NOMO-1 treated with dmso at 0.1 percent for 144 hours (cell line): ENCODE data around the gene NAGA.
A peak's percentile ranks its signal among the peaks of the same experiment; 100 is the strongest.
"Not testable (repeated sequence)": the region's sequence is repeated elsewhere in the genome, so short reads cannot be mapped to it uniquely, and the experiment has no call there.

Source experiments
- DNase-seq: peaks from one replicate; lab custom pipeline; 2025; ENCODE audit not compliant: unreplicated experiment; lab: John Stamatoyannopoulos, UW

NAGA gene

DNA sequence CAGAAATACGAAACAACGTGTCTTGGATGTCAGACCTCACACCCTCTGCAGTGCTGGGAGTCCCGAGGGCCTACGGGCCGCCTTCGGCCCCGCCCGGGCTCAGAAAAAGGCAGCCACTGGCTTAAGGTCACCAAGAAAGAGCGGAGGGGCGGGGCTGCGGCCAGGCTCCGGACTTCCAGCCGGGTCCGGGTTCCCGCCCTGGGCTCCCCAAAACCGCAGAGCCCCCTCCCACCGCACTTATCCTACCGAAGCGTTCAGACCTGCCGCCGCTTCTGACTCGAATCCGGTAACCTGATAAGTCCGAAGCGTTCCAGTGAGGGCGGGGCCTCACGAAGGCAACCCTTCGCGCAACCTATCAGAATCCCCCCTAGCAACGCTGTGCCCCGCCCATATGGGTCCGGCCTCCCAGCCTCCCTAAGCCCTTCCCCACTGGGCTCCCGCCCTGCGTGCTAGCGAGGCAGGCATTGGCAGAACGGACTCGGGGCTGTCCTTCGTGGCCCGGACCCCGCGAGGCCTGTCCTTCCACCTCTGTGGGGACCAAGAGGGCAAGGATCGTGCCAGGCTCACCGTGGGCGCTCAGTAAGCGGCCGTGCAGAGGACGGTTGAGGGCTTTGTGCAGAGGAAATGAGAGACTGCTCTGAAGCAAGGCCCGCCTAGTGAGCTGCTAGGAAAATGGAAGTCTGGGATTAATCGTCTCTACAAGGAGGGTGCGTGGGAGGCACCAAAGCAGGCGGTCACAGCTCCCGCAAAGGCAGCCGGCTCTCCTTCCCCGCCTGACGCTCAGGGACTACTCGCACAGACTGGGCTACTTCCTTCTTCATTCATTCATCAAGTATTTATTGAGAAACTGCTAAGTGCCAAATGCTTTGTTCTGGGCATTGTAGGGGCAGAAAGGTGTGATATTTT, at the start of gene NAGA:
TSS of gene NAGA (minus strand) at position 296 of the 906 bp plus-strand sequence. CDS start 515 bp downstream, outside the sequence.
- peak; percentile 97 for DNase-seq

DNA sequence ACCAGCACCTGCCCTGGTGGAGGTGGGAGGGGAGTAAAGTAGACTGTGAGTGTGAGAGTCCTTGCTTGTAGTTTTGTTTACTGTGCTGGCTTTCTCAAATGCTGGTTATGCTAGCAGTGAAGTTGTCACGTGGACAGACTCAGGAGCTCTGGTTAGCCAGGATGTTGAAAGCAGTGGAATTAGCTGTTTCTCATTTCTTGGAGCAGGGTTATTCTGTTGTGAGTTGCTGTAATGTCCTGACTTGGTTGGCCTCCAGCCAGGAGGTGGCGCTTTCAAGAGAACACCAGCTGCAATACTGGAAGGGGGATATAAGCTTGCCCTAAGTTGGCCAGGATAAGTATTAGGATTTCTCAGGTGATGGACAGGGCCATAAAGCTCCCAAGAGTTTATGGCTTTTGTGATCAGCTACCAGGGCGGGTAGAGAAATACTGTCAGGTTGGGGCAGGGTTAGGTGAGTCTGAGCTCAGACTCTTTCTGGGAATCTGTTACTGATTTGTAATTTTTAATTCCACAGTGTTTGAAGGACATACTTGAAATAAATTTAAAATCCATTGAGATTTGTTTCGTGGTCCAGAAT, 46.3 kb upstream of the NAGA start:
- DNase-seq = no peak

DNA sequence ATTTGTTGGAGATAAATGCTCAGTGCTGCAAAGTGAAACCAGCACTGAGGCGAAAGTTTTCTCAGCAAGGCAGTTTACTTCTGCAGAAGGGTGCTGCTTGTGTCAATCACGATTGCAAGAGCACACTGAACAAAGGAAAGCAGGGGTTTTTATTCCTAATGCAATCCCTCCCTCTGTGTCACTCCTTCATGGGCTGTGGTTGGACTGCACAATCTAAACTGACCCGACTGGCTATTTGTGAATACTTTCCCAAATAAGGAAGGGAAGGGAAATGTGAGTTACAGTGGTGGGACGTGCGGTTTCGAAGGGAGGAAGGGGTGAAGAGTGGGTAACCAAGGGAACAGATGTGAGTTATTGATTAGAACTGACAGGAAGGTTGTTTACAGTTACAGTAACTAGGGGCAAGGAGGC, 44.8 kb upstream of the NAGA start:
- not testable (repeated sequence) for DNase-seq

DNA sequence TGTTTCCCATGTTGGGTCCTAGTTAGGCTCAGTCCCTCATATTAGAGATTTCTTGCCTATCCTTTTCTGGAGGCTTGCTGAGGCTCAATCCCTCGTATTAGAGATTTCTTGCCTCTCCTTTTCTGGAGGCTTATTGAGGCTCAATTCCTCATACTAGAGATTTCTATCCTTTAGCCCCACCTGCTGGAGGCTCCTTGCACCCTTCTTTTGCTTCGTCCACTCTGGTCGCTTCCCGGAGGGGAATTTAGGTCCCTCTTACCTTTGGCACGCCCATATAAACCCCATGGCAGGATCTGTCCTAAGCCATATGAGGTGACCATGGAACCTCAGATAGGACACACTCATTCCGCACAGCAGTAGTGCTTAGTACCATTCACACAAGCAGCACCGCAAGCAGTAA, 44.1 kb upstream of the NAGA start:
- DNase-seq = no peak

DNA sequence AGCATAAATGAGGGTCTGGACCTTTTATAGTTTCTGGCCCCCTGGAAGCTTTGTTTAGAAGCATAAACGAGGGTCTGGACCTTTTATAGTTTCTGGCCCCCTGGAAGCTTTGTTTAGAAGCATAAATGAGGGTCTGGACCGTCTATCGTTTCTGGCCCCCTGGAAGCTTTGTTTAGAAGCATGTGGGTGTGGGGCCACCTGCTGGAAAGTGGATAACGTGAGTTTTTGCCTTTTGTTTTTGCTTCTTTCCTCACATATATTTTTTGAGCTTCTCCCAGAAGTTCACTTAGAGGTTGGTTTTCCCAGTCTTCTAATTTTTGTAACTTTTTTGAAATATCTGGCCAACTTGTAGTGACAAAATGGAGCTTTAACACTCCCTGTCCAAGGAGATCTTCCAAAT, 42.2 kb upstream of the NAGA start:
- not testable (repeated sequence) for DNase-seq

DNA sequence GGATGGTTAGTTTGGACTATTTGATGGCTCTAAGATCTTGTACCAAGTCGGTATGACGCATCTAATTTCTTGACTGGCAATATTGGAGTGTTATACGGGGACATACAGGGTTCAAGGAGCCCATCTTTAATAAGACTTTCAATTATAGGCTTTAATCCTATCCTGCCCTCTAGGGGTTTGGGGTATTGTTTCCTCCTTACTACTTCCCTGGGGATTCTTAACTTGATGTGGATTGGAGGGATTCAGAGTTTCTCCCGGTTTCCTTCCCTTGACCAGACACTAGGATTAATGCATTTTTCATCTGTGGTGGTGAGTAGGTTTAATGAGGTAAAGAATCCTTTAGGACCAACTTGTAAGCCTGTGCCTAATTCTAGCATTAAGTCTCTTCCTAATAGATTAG, 41.2 kb upstream of the NAGA start:
- no peak for DNase-seq

DNA sequence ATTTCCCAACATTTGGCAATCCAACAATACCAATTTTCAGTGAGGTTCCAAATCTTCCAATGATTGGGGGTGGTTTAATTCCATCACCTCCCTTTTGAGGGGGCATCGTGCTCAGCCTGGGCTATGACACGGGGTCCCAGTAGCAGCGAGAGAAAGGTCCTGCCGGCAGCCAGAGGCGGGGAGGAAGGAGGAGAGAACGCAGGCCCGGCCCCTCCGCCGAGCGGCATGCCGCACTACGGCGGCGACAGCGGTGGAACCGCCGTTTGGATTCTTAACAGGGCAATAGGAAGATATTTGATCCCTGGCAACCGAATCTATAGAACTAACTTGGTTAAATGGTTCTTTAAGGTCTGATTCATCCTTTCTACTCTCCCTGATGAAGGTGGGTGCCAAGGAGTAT, 38.2 kb upstream of the NAGA start:
- DNase-seq = no peak

DNA sequence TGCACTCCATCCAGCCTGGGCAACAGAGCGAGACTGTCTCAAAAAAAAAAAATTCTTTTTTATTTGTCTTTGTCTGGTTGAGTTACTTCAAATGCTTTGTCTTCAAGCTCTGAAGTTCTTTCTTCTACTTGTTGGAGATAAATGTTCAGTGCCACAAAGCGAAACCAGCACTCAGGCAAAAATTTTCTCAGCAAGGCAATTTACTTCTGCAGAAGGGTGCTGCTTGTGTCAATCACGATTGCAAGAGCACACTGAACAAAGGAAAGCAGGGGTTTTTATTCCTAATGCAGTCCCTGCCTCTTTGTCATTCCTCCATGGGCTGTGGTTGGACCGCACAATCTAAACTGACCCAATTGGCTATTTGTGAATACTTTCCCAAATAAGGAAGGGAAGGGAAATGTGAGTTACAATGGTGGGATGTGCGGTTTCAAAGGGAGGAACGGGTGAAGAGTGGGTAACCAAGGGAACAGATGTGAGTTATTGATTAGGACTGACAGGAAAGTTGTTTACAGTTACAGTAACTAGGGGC, 33.8 kb upstream of the NAGA start:
- not testable (repeated sequence) for DNase-seq

DNA sequence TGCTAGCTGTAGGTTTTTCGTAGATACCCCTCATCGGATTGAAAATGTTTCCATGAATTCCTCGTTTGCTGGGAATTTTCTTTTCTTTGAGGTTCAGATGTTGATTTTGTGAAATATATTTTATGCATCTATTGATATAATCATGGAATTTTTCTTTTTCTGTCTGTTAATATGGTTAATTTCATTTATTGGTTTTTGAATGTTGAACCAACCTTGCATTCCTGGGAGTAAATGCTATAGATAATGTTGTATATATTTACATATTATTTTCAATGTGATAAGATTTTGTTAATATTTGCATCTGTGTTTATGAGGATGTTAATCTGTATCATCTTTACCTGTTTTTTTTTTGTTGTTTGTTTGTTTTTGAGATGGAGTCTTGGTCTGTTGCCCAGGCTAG, 30.6 kb upstream of the NAGA start:
- DNase-seq = no peak

DNA sequence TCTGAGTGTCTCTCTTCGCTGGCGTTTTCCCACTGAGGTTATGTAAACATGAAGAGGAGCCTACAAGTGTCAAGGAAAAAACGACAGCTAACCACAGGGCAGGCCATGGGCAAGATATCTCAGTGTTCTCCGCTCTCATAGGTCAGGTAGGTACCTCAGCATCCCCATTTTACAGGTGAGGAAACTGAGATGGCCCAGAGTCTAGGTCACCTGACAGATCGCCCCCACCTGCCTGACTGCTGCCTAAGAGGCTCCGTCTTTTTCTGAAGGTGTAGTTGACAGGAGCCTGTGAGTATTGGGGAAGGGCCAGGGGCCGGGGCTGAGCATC, 20.8 kb upstream of the NAGA start:
- no peak for DNase-seq

DNA sequence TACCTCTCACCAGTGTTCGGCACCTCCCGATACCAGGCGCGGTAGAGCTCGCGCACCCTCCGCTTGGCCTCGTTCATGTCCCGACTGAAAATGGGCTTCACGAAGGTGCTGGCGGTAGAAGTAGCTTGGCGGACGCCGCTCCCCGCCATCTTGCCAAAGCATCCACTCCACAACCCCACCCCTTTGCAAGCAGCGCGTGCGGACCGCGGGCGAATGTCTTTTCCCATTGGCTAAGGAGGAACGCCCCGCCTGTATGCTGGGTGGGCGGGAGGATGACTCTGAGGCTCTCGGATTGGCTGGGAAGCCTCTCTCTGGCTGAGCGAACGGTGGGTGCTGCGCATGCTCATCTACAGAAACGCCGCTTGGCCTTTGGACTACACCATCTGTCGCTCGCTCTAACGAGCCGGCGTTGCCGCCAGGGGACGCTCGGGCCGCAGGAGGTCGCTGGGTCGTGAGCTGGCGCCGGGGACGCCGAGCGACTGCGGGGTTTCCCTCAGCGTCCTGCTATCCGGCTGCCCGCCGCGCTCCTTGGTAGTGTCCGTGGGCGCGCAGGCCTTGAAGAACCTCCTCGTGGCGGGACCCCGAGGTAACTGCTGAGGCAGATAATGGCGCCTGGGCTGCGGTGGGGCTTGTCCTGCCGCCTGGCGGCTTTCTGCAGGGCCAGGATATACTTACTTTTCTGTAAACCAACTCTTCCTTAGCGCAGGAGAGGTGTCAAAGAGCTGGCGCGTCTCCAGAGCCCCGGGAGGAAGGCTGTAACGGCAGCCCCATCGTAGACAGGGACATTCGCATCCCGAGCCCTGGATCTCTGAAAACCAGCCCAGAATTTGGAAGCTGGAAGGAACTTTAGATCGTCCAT, 20.2 kb upstream of the NAGA start, which contains the start of gene NDUFA6:
TSS of gene NDUFA6 (minus strand) at position 177 of the 859 bp plus-strand sequence. CDS start at position 149, 28 bp downstream.
- DNase-seq = peak; percentile 96

DNA sequence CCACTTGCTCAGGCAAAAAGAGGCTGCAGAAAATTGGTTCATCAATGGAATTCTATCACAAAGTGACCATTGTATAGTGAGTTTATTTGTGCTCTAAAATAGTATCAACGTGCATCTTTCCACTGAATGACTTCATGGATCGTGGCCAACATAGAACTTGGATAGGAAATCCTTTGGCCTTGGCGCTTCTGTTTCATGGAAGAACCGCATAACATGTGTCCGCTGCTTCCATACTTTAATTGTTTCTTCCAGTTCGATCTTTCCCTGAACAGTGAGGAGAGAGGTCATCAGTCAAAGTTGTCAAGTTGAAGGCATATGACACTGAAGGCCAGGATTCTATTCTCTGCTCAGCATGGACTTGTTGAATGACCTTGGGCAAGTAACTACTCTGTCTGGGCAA, 15.4 kb upstream of the NAGA start:
- DNase-seq = no peak

DNA sequence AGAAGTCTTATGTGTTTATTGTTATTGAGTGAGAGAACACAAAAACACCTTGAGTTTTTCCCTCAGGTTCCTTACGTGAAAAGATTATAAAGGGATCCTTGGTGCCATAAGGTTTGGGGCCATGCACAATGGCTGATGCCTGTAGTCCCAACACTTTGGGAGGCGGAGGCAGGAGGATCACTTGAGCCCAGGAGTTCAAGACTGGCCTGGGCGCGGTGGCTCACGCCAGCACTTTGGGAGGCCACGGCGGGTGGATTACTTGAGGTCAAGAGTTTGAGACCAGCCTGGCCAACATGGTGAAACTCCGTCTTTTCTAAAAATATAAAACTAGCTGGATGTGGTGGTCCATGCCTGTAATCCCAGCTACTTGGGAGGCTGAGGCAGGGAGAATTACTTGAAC, 14.3 kb upstream of the NAGA start:
- DNase-seq = no peak

DNA sequence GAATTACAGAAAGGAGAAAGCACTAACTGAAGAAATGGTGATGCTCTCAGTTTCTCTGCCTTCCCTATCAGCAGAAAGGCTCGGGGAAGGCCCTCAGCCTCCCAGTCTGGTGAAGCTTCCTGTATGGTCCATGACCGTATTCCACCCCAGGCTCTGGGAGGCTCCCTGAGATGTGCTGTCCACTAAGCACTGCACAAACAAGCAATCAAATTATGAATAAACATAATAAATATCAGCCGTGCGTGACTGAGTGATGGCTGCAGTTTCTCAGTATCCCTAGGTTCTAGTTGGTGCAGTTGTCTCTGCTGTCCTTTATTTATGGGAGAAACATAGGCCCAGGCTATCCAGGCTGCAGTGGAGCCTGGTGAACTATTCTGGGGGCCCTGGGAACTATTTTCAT, 12.5 kb upstream of the NAGA start:
- no peak for DNase-seq

DNA sequence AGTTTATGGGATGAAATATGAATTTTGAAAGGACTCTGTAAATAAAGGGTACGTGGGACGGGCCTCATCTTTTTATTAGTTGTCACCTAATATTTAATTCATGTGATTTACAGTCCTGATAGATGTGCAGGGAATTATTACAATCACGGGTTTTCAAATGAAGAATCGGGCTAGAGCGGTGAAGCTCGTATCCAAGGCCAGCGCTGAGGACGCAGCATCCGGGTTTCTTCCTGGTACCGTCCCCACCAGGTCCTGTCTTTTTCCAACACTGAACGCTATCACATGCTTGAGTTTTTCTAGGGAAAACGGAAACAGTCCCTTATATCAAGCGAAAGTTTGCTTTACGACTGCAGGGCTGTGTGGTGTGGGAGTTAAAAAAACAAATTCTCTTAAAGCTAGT, 9.7 kb upstream of the NAGA start:
- DNase-seq = no peak

DNA sequence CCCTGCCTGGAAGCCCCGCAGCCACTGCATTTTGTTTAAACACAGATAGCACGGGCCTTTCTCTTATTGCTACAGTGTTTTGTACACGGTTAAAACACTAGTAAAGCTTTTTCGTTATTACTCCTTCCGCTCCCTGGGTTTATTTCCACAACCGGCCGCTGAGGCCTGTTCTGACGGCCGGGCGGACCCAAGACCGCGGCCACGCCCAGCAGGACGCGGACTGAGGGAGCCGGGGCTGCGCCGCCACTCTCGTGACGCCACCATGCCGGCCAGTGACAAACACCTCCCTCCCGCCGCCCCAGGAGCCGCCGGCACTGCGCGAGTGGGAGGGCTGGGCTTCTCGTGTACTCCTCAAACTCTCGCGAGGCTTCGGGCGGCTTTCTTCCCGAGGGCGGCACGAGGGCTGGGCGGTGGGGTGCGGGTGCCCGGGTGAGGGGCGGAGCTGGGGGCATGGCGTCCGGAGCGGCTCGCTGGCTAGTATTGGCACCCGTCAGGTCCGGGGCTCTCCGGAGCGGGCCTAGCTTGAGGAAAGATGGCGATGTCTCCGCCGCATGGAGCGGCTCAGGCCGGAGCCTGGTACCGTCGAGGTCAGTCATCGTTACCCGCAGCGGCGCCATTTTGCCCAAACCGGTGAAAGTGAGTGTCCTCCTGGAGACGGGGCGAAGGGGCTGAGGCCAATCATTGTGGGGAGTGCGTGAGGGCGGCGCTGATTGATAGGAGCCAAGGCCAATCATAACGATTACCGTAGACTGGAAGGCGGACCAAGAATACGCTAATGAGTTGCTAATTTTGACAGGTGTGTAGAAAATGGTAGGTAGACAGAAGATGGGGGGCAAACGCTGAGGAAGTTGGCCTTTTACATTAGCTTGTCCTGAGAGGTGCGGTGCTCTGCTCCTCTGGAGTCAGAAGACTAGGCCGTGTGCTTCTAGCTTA, 9.0 kb upstream of the NAGA start, which contains the start of gene SMDT1:
TSS of gene SMDT1 (plus strand) at position 382 of the 933 bp plus-strand sequence. CDS start at position 451, 69 bp downstream.
- peak; percentile 97 for DNase-seq

DNA sequence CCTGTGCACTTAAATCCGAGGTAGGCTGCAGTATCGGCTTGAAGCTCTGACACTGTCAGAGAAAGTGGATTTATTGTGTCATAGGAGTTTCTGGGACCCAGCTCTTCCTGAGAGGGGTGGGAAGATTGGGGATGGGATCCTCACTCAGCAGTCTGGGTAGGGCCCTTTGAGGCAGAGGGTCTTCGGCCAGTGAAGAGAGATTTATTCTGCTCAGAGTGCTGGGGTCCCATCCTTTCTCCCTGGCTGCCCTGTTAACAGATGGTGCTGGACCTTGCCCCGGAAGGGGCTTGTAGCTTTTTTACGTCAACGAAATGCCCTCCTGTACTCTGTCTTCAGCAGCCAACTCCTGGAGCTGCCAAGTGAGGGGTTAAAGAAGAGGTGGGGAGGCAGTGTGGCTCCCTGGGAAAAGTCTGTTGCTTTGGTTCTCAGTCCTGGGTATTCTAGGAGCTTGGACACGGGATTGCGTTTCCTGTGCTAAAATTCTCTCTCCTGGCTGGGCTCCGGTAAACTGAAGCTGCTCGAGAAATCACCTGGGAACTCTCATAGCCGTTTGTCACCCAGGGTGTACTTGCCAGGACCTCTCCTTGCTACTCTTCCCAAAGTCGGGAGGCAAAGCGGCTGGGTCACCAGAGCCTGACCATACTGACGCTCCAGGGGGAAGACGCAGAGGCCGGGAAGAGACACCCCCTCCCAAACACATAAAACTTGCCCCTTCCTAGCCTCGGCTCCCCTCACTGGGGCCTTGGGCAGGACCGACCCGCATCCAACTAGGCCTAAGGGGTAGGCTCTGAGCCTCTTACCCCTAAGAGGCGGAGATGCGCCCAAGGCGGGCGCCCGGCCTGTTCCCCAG, 8.1 kb upstream of the NAGA start:
- no peak for DNase-seq

DNA sequence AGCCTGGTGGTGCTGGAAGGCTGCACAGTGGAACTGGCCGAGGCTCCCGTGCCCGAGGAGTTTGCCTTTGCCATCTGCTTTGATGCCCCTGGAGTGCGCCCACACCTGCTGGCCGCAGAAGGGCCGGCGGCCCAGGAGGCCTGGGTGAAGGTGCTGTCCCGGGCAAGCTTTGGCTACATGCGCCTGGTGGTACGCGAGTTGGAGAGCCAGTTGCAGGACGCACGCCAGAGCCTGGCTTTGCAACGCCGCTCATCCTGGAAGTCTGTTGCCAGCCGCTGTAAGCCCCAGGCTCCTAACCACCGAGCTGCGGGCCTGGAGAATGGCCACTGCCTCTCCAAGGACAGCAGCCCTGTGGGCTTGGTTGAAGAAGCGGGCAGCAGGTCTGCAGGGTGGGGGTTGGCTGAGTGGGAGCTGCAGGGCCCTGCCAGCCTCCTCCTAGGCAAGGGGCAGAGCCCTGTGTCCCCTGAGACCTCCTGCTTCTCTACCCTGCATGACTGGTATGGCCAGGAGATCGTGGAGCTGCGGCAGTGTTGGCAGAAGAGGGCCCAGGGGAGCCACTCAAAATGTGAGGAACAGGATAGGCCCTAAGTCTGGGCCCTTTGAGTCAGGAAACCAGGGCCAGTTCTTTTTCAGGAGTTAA, 7.0 kb upstream of the NAGA start:
- no peak for DNase-seq
